CD8-positive, alpha-beta memory T cell (primary cell): Measurements from ENCODE around the gene IQCB1. TPM values are rescaled to one million over a fixed set of nuclear protein-coding genes. Genes with fewer than 3 reads are reported as not detected.
"Not testable (repeated sequence)": the region's sequence is repeated elsewhere in the genome, so short reads cannot be mapped to it uniquely, and the experiment has no call there.

Source experiments
- CTCF ChIA-PET: fragments of 350-600 bp; sonication (Branson Sonifier 250); formaldehyde crosslinking; loops from one replicate; lab custom pipeline; 2021; ENCODE audit warnings: antibody characterized with exemption; lab: Charles Lee
- POLR2A ChIA-PET: fragments of 350-600 bp; sonication (Branson Sonifier 250); formaldehyde crosslinking; loops from one replicate; lab custom pipeline; 2021; ENCODE audit warnings: antibody characterized with exemption; lab: Charles Lee
- DNase-seq, 5 donors: peaks; one replicate each; pipeline versions ENCODE4 v3.0.0 to v3.0.0-alpha.2; 2020 to 2022; ENCODE audit warnings: mixed read lengths in 1 of 5
- H3K27ac ChIP-seq: one replicate; pipeline ENCODE4 v1.7.0; 2013; ENCODE audit warnings: low read depth, mild to moderate bottlenecking, low read length, moderate library complexity
- H3K27me3 ChIP-seq: 2 replicates; pipeline ENCODE4 v1.7.0; 2013; ENCODE audit warnings: low read length, mild to moderate bottlenecking; ENCODE audit not compliant: insufficient read depth, poor library complexity, severe bottlenecking
- H3K36me3 ChIP-seq: 2 replicates; pipeline ENCODE4 v1.7.0; 2013; ENCODE audit warnings: mild to moderate bottlenecking, low read length, moderate library complexity; ENCODE audit not compliant: insufficient read depth
- H3K4me1 ChIP-seq: 2 replicates; pipeline ENCODE4 v1.7.0; 2013; ENCODE audit warnings: mild to moderate bottlenecking, low read length, moderate library complexity; ENCODE audit not compliant: insufficient read depth
- H3K4me3 ChIP-seq: 2 replicates; pipeline ENCODE4 v1.7.0; 2013; ENCODE audit warnings: mild to moderate bottlenecking, low read length
- H3K9me3 ChIP-seq: 2 replicates; pipeline ENCODE4 v1.7.0; 2013; ENCODE audit warnings: mild to moderate bottlenecking, low read length
- H3K27ac Mint-ChIP-seq, 8 donors: one replicate each; pipeline ENCODE4 v1.8.0; 2020 to 2021; ENCODE audit warnings: mixed read lengths in 8 of 8, mild to moderate bottlenecking in 6 of 8, inconsistent platforms in 3 of 8, moderate library complexity in 3 of 8
- H3K27me3 Mint-ChIP-seq, 2 donors: one replicate each; pipeline ENCODE4 v1.8.0; 2020 to 2021; ENCODE audit warnings: mixed read lengths in 2 of 2, mild to moderate bottlenecking in 1 of 2, moderate library complexity in 1 of 2
- H3K36me3 Mint-ChIP-seq, 3 donors: one replicate each; pipeline ENCODE4 v1.8.0; 2020 to 2021; ENCODE audit warnings: mixed read lengths in 3 of 3, inconsistent platforms in 1 of 3, mild to moderate bottlenecking in 1 of 3
- H3K4me1 Mint-ChIP-seq, 3 donors: one replicate each; pipeline ENCODE4 v1.8.0; 2020 to 2021; ENCODE audit warnings: mixed read lengths in 3 of 3, inconsistent platforms in 1 of 3, mild to moderate bottlenecking in 1 of 3
- H3K4me3 Mint-ChIP-seq, 7 donors: one replicate each; pipeline ENCODE4 v1.8.0; 2020 to 2021; ENCODE audit warnings: mixed read lengths in 7 of 7, mild to moderate bottlenecking in 6 of 7, moderate library complexity in 4 of 7, inconsistent platforms in 2 of 7
- H3K9me3 Mint-ChIP-seq, 5 donors: one replicate each; pipeline ENCODE4 v1.8.0; 2020 to 2022; ENCODE audit warnings: mixed read lengths in 5 of 5, mild to moderate bottlenecking in 3 of 5, moderate library complexity in 2 of 5, inconsistent platforms in 1 of 5
- polyA plus RNA-seq: library from polyadenylated mRNA; unstranded; fragments of 300-500 nt; fragmentation: Illumina TruSeq; gene quantifications from one replicate; pipeline ENCODE4 v1.2.3, GENCODE V29; 2021
- total RNA-seq, 2 experiments: library from RNA; stranded (reverse); gene quantifications; one replicate each; pipeline ENCODE4 v1.2.3, GENCODE V29; 2021

Gene IQCB1
- total RNA-seq (10 to 100 TPM; 27.3 to 27.4 TPM), polyA plus RNA-seq (21.3 TPM)

GRCh38 chr3:121834671-121835464 is at the start of gene IQCB1, which contains the start of gene EAF2:
IQCB1 (minus strand) TSS chr3:121835060; CDS start chr3:121828960, 6,100 bp downstream.
EAF2 (plus strand) TSS chr3:121835209; CDS start chr3:121835286, 77 bp downstream.
- peaks cover 50 to 61% (median 58%) of the 10 kb centered on the region in 3 donors for H3K4me1 Mint-ChIP-seq
- H3K4me3 Mint-ChIP-seq: peak within 1 kb of the TSS; percentile 83 to 95 (median 92)
- no peaks in the 10 kb centered on the region for H3K9me3 Mint-ChIP-seq
- Histone ChIP-seq H3K4me1 (peaks cover 26% of the 10 kb centered on the region), H3K9me3 (no peaks in the 10 kb centered on the region), H3K36me3 (no peaks in the 10 kb centered on the region), H3K27ac (peak within 1 kb of the TSS; percentile 91), H3K27me3 (no peaks in the 10 kb centered on the region), H3K4me3 (peak within 1 kb of the TSS; percentile 87)
- ChIA-PET POLR2A (interaction anchor here (0.6 to 1.4 kb wide), 2 partner anchors 174 to 175 kb away, joined by 3 to 4 read pairs; partner anchors contain the start of gene HCLS1), CTCF (interaction anchor here (1.0 to 1.4 kb wide), 2 partner anchors 52 to 174 kb away, joined by 3 read pairs; partner anchors contain the start of gene HCLS1)
- DNase-seq: peak; percentile 90 to 97 (median 96)
- H3K27me3 Mint-ChIP-seq: peaks cover 0 to 5% of the 10 kb centered on the region in 2 donors
- H3K27ac Mint-ChIP-seq: peak within 1 kb of the TSS; percentile 51 to 99 (median 93)
- H3K36me3 Mint-ChIP-seq: peaks cover 0 to 35% (median 10%) of the 10 kb centered on the region in 3 donors

- Mint-ChIP-seq H3K27me3 (no peaks in the 10 kb centered on the region), H3K36me3 (peaks cover 0 to 3% (median 2%) of the 10 kb centered on the region in 3 donors), H3K9me3 (no peaks in the 10 kb centered on the region), H3K4me1 (no peaks in the 10 kb centered on the region), H3K4me3 (no peak overlapping the region), H3K27ac (peak overlapping the region in 1 of 8 donors; percentile 4)
- Histone ChIP-seq H3K4me1 (no peaks in the 10 kb centered on the region), H3K9me3 (no peaks in the 10 kb centered on the region), H3K4me3 (no peak overlapping the region), H3K27ac (no peak overlapping the region), H3K36me3 (no peaks in the 10 kb centered on the region), H3K27me3 (no peaks in the 10 kb centered on the region)
- ChIA-PET POLR2A (no interaction called here), CTCF (interaction anchor here (0.5 kb wide), 1 partner anchor 19 kb away, joined by 3 read pairs; no protein-coding TSS in a partner anchor)
- DNase-seq: no peak
These were observed 48.6 kb upstream of the IQCB1 start for GRCh38 chr3:121883507-121883906.

GRCh38 chr3:121878411-121878810 is 43.6 kb upstream of the IQCB1 start:
- Histone ChIP-seq H3K27ac (no peak overlapping the region), H3K36me3 (no peaks in the 10 kb centered on the region), H3K9me3 (no peaks in the 10 kb centered on the region), H3K4me1 (no peaks in the 10 kb centered on the region), H3K27me3 (no peaks in the 10 kb centered on the region), H3K4me3 (no peak overlapping the region)
- Mint-ChIP-seq H3K27ac (no peak overlapping the region), H3K27me3 (no peaks in the 10 kb centered on the region), H3K9me3 (no peaks in the 10 kb centered on the region), H3K4me3 (no peak overlapping the region), H3K36me3 (peaks cover under 1 to 3% (median 1%) of the 10 kb centered on the region in 3 donors), H3K4me1 (no peaks in the 10 kb centered on the region)
- CTCF ChIA-PET: no interaction called here
- no peak for DNase-seq
- POLR2A ChIA-PET: no interaction called here

GRCh38 chr3:121871430-121871829 is 36.6 kb upstream of the IQCB1 start:
- no peaks in the 10 kb centered on the region for H3K36me3 ChIP-seq
- H3K4me1 Mint-ChIP-seq: no peaks in the 10 kb centered on the region
- no peaks in the 10 kb centered on the region for H3K4me1 ChIP-seq
- H3K9me3 Mint-ChIP-seq: no peaks in the 10 kb centered on the region
- no peak overlapping the region for H3K27ac ChIP-seq
- POLR2A ChIA-PET: no interaction called here
- no peaks in the 10 kb centered on the region for H3K9me3 ChIP-seq
- no peak overlapping the region for H3K4me3 Mint-ChIP-seq
- DNase-seq: no peak
- H3K27ac Mint-ChIP-seq: no peak overlapping the region
- H3K27me3 ChIP-seq: no peaks in the 10 kb centered on the region
- peaks cover 0 to 2% of the 10 kb centered on the region in 2 donors for H3K27me3 Mint-ChIP-seq
- H3K36me3 Mint-ChIP-seq: peaks cover 0 to 6% (median 6%) of the 10 kb centered on the region in 3 donors
- H3K4me3 ChIP-seq: no peak overlapping the region
- CTCF ChIA-PET: no interaction called here

- Mint-ChIP-seq H3K4me1 (no peaks in the 10 kb centered on the region), H3K27ac (no peak overlapping the region), H3K4me3 (no peak overlapping the region), H3K36me3 (peaks cover 4 to 7% (median 6%) of the 10 kb centered on the region in 3 donors), H3K27me3 (peaks cover 0 to 2% of the 10 kb centered on the region in 2 donors), H3K9me3 (no peaks in the 10 kb centered on the region)
- no peaks in the 10 kb centered on the region for H3K36me3 ChIP-seq
- no peaks in the 10 kb centered on the region for H3K27me3 ChIP-seq
- no peak for DNase-seq
- ChIA-PET CTCF (no interaction called here), POLR2A (no interaction called here)
- H3K4me1 ChIP-seq: no peaks in the 10 kb centered on the region
- no peak overlapping the region for H3K27ac ChIP-seq
- H3K4me3 ChIP-seq: no peak overlapping the region
- H3K9me3 ChIP-seq: no peaks in the 10 kb centered on the region
These were observed 35.9 kb upstream of the IQCB1 start for GRCh38 chr3:121870717-121871116.

GRCh38 chr3:121869736-121870135 is 34.9 kb upstream of the IQCB1 start:
- H3K27me3 ChIP-seq: no peaks in the 10 kb centered on the region
- no peak overlapping the region for H3K27ac ChIP-seq
- Mint-ChIP-seq H3K4me3 (no peak overlapping the region), H3K27me3 (peaks cover 0 to 2% of the 10 kb centered on the region in 2 donors), H3K9me3 (no peaks in the 10 kb centered on the region), H3K36me3 (peaks cover 5 to 7% (median 6%) of the 10 kb centered on the region in 3 donors), H3K4me1 (no peaks in the 10 kb centered on the region), H3K27ac (no peak overlapping the region)
- no peaks in the 10 kb centered on the region for H3K36me3 ChIP-seq
- ChIA-PET CTCF (no interaction called here), POLR2A (no interaction called here)
- no peaks in the 10 kb centered on the region for H3K9me3 ChIP-seq
- no peak for DNase-seq
- H3K4me3 ChIP-seq: no peak overlapping the region
- no peaks in the 10 kb centered on the region for H3K4me1 ChIP-seq

- no peak overlapping the region for H3K27ac ChIP-seq
- H3K9me3 ChIP-seq: no peaks in the 10 kb centered on the region
- H3K36me3 Mint-ChIP-seq: peaks cover 3 to 32% (median 15%) of the 10 kb centered on the region in 3 donors
- no peak for DNase-seq
- H3K27me3 Mint-ChIP-seq: no peaks in the 10 kb centered on the region
- no peak overlapping the region for H3K4me3 ChIP-seq
- no peak overlapping the region for H3K4me3 Mint-ChIP-seq
- H3K9me3 Mint-ChIP-seq: peaks cover 0 to 6% (median 0%) of the 10 kb centered on the region in 5 donors
- H3K4me1 ChIP-seq: no peaks in the 10 kb centered on the region
- no peaks in the 10 kb centered on the region for H3K36me3 ChIP-seq
- CTCF ChIA-PET: interaction anchor here (0.7 kb wide), 1 partner anchor 19 kb away, joined by 3 read pairs; no protein-coding TSS in a partner anchor
- no peaks in the 10 kb centered on the region for H3K4me1 Mint-ChIP-seq
- POLR2A ChIA-PET: no interaction called here
- H3K27ac Mint-ChIP-seq: no peak overlapping the region
- no peaks in the 10 kb centered on the region for H3K27me3 ChIP-seq
These were observed 28.9 kb upstream of the IQCB1 start for GRCh38 chr3:121863801-121864200.

GRCh38 chr3:121863247-121863646 is 28.4 kb upstream of the IQCB1 start:
- peaks cover 6 to 38% (median 18%) of the 10 kb centered on the region in 3 donors for H3K36me3 Mint-ChIP-seq
- H3K9me3 Mint-ChIP-seq, H3K27me3 Mint-ChIP-seq, H3K27me3 ChIP-seq, H3K4me3 Mint-ChIP-seq, H3K9me3 ChIP-seq, H3K4me1 ChIP-seq, CTCF ChIA-PET, POLR2A ChIA-PET, H3K4me3 ChIP-seq, H3K36me3 ChIP-seq, H3K27ac Mint-ChIP-seq, H3K27ac ChIP-seq, H3K4me1 Mint-ChIP-seq, DNase-seq: not testable (repeated sequence)
